SK-N-SH (cell line): ENCODE results near the gene PNPLA2.

Experiments used
- CTCF ChIP-seq: fragments of 200-600 bp; sonication (generic); IDR thresholded peaks from 2 replicates; pipeline ENCODE4 v1.6.1; 2017; ENCODE audit warnings: antibody characterized with exemption, mild to moderate bottlenecking, moderate library complexity
- EP300 ChIP-seq, 2 experiments: IDR thresholded peaks; 2 replicates each; pipeline versions ENCODE4 v1.4.0 to v1.6.1; 2012; ENCODE audit warnings: borderline replicate concordance in 1 of 2, low read depth in 1 of 2, low read length in 1 of 2
- EZH2phosphoT487 ChIP-seq: fragments of 200-600 bp; sonication (generic); IDR thresholded peaks from 2 replicates; pipeline ENCODE4 v1.6.1; 2017; ENCODE audit warnings: low read depth, mixed run types, mild to moderate bottlenecking, antibody characterized with exemption, moderate library complexity, borderline replicate concordance
- JUND ChIP-seq: IDR thresholded peaks from 2 replicates; pipeline ENCODE4 v1.4.0; 2012
- MAX ChIP-seq: IDR thresholded peaks from 2 replicates; pipeline ENCODE4 v1.4.0; 2012; ENCODE audit warnings: low read depth
- NFIC ChIP-seq: IDR thresholded peaks from 2 replicates; pipeline ENCODE4 v1.4.0; 2012; ENCODE audit warnings: borderline replicate concordance
- POLR2AphosphoS5 ChIP-seq: IDR thresholded peaks from 2 replicates; pipeline ENCODE4 v1.6.1; 2012; ENCODE audit warnings: low read depth, low read length
- REST ChIP-seq: IDR thresholded peaks from 2 replicates; pipeline ENCODE4 v1.6.1; 2012; ENCODE audit warnings: mild to moderate bottlenecking, low read depth, low read length, moderate library complexity
- TAF1 ChIP-seq: IDR thresholded peaks from 2 replicates; pipeline ENCODE4 v1.6.1; 2012; ENCODE audit warnings: low read depth, mild to moderate bottlenecking, low read length, moderate library complexity, borderline replicate concordance
- YY1 ChIP-seq: IDR thresholded peaks from 2 replicates; pipeline ENCODE4 v1.4.0; 2012; ENCODE audit warnings: low read depth, mild to moderate bottlenecking

- TF ChIP-seq REST (no peak), CTCF (no peak), EP300 (IDR thresholded peaks at IDR 0.05; ENCODE audit: borderline replicate concordance in 1 of 2, low read depth in 1 of 2, low read length in 1 of 2) (no peak), MAX (no peak), YY1 (no peak), JUND (no peak), TAF1 (no peak), EZH2phosphoT487 (no peak), POLR2AphosphoS5 (no peak), NFIC (no peak)
Observed at GRCh38 chr11:802693-803466, 15.8 kb upstream of the PNPLA2 start.
